OCI-LY1 (cell line): ENCODE measurements around the gene TMC6.
"Not testable (repeated sequence)": the region's sequence is repeated elsewhere in the genome, so short reads cannot be mapped to it uniquely, and the experiment has no call there.

Experiments used
- H2AFZ ChIP-seq: fragments of 200-600 bp; sonication (generic), shearing (Covaris generic); 2 replicates; pipeline ENCODE4 v1.6.0; 2014; ENCODE audit warnings: antibody characterized with exemption, mild to moderate bottlenecking, low read length
- H3F3A ChIP-seq: fragments of 200-600 bp; sonication (generic), shearing (Covaris generic); 2 replicates; pipeline ENCODE4 v1.6.0; 2014; ENCODE audit warnings: mild to moderate bottlenecking, antibody characterized with exemption, low read length, moderate library complexity; ENCODE audit not compliant: insufficient read depth
- H3K27ac ChIP-seq: fragments of 200-600 bp; sonication (generic); 2 replicates; pipeline ENCODE4 v1.5.1; 2014; ENCODE audit warnings: low read length, mixed run types, mild to moderate bottlenecking, low read depth; ENCODE audit not compliant: poor library complexity, severe bottlenecking
- H3K27me3 ChIP-seq: fragments of 200-600 bp; sonication (generic); 2 replicates; pipeline ENCODE4 v1.6.0; 2014; ENCODE audit warnings: antibody characterized with exemption, mild to moderate bottlenecking, low read length, moderate library complexity; ENCODE audit not compliant: insufficient read depth
- H3K36me3 ChIP-seq: fragments of 200-600 bp; sonication (generic); 2 replicates; pipeline ENCODE4 v1.6.1; 2014; ENCODE audit warnings: mild to moderate bottlenecking, antibody characterized with exemption, low read length, moderate library complexity, mixed read lengths; ENCODE audit not compliant: insufficient read depth
- H3K4me1 ChIP-seq: fragments of 200-600 bp; sonication (generic); 2 replicates; pipeline ENCODE4 v1.5.1; 2014; ENCODE audit warnings: mild to moderate bottlenecking, low read length, moderate library complexity; ENCODE audit not compliant: insufficient read depth, severe bottlenecking
- H3K4me2 ChIP-seq: fragments of 200-600 bp; sonication (generic), shearing (Covaris generic); 2 replicates; pipeline ENCODE4 v1.6.1; 2014; ENCODE audit warnings: low read length
- H3K4me3 ChIP-seq: fragments of 200-600 bp; sonication (generic); 2 replicates; pipeline ENCODE4 v1.5.1; 2014; ENCODE audit warnings: low read length, low read depth, mild to moderate bottlenecking, mixed read lengths; ENCODE audit not compliant: poor library complexity, severe bottlenecking
- H3K79me2 ChIP-seq: fragments of 200-600 bp; shearing (Covaris generic); 2 replicates; pipeline ENCODE4 v1.6.1; 2016; ENCODE audit warnings: mixed run types, low read length, mixed read lengths; ENCODE audit not compliant: insufficient read depth
- H3K9ac ChIP-seq: fragments of 200-600 bp; sonication (generic), shearing (Covaris generic); 2 replicates; pipeline ENCODE4 v1.6.1; 2014; ENCODE audit warnings: mild to moderate bottlenecking, low read length, mixed read lengths
- H3K9me2 ChIP-seq: fragments of 200-600 bp; sonication (generic), shearing (Covaris generic); 2 replicates; pipeline ENCODE4 v1.6.1; 2014; ENCODE audit warnings: low read depth, mild to moderate bottlenecking, low read length, mixed read lengths
- H3K9me3 ChIP-seq: fragments of 200-600 bp; shearing (Covaris generic); 2 replicates; pipeline ENCODE4 v1.6.1; 2014; ENCODE audit warnings: low read length, mixed read lengths
- H4K20me1 ChIP-seq: fragments of 200-600 bp; sonication (generic), shearing (Covaris generic); 2 replicates; pipeline ENCODE4 v1.6.0; 2016; ENCODE audit warnings: mild to moderate bottlenecking, low read length; ENCODE audit not compliant: insufficient read depth
- CTCF ChIP-seq: fragments of 200-600 bp; sonication (generic), shearing (Covaris generic); IDR thresholded peaks from 2 replicates; pipeline ENCODE4 v1.5.1; 2017; ENCODE audit warnings: mild to moderate bottlenecking, antibody characterized with exemption, low read length, moderate library complexity, mixed read lengths
- EZH2 ChIP-seq: fragments of 200-600 bp; sonication (generic), shearing (Covaris generic); IDR thresholded peaks from 2 replicates; pipeline ENCODE4 v1.8.0; 2017; ENCODE audit warnings: borderline replicate concordance, mixed run types, mild to moderate bottlenecking, antibody characterized with exemption, low read length, moderate library complexity, mixed read lengths

Gene TMC6

GRCh38 chr17:78172249-78173051 is 43.9 kb upstream of the TMC6 start:
- Histone ChIP-seq H4K20me1 (no peaks in the 10 kb centered on the region), H3K9me3 (no peaks in the 10 kb centered on the region), H3K27me3 (no peaks in the 10 kb centered on the region), H3K4me1 (peaks cover 77% of the 10 kb centered on the region), H3K9me2 (no peaks in the 10 kb centered on the region), H3K4me3 (no peak overlapping the region), H3K9ac (no peak overlapping the region; the same call in 1 of the 2 replicates), H3K36me3 (peaks cover 52% of the 10 kb centered on the region), H3K4me2 (peak overlapping the region; percentile 34; the same call in 1 of the 2 replicates), H3K79me2 (no peaks in the 10 kb centered on the region), H2AFZ (no peak overlapping the region), H3K27ac (peak overlapping the region; percentile 49), H3F3A (no peaks in the 10 kb centered on the region)
- TF ChIP-seq CTCF (no peak), EZH2 (no peak)

- peak overlapping the region; percentile 34; the same call in 1 of the 2 replicates for H3K4me2 ChIP-seq
- not testable (repeated sequence) for H3F3A ChIP-seq, H3K9ac ChIP-seq
Measured at GRCh38 chr17:78171591-78172248, 43.2 kb upstream of the TMC6 start.

GRCh38 chr17:78170692-78171590 is 42.4 kb upstream of the TMC6 start:
- Histone ChIP-seq H3K27ac (peak overlapping the region; percentile 49), H3F3A (no peaks in the 10 kb centered on the region), H4K20me1 (no peaks in the 10 kb centered on the region), H3K27me3 (no peaks in the 10 kb centered on the region), H3K79me2 (no peaks in the 10 kb centered on the region), H3K9ac (no peak overlapping the region; the same call in 1 of the 2 replicates), H2AFZ (no peak overlapping the region), H3K4me3 (peak overlapping the region; percentile 25), H3K36me3 (peaks cover 50% of the 10 kb centered on the region), H3K4me2 (peak overlapping the region; percentile 17; the same call in 1 of the 2 replicates), H3K9me3 (no peaks in the 10 kb centered on the region), H3K4me1 (peaks cover 76% of the 10 kb centered on the region), H3K9me2 (no peaks in the 10 kb centered on the region)
- TF ChIP-seq EZH2 (no peak), CTCF (no peak)

More at GRCh38 chr17:78171591-78172248, 43.2 kb upstream of the TMC6 start:
- H3K27me3 ChIP-seq, H4K20me1 ChIP-seq, H3K4me3 ChIP-seq, H3K9me2 ChIP-seq, H3K9me3 ChIP-seq, H3K79me2 ChIP-seq, H2AFZ ChIP-seq: not testable (repeated sequence)
- Histone ChIP-seq H3K4me1 (peaks cover 76% of the 10 kb centered on the region), H3K27ac (peak overlapping the region; percentile 49), H3K36me3 (peaks cover 52% of the 10 kb centered on the region)
